H9 (cell line): ENCODE results near the gene CHRNA3. TPM values are rescaled to one million over a fixed set of nuclear protein-coding genes. Genes with fewer than 3 reads are reported as not detected.

Experiments used
- DNase-seq: peaks from one replicate; pipeline ENCODE4 v3.0.0-alpha.2; 2017
- H2AFZ ChIP-seq: one replicate; pipeline ENCODE4 v1.6.1; 2013; ENCODE audit warnings: mild to moderate bottlenecking, low read length, control low read depth, moderate library complexity
- H2AK5ac ChIP-seq: 2 replicates; pipeline ENCODE4 v1.6.1; 2013; ENCODE audit warnings: low read length, control low read depth, mixed read lengths; ENCODE audit not compliant: insufficient read length
- H2BK120ac ChIP-seq: one replicate; pipeline ENCODE4 v1.6.1; 2013; ENCODE audit warnings: low read depth, mild to moderate bottlenecking, low read length, control low read depth, inconsistent platforms; ENCODE audit not compliant: poor library complexity, severe bottlenecking
- H2BK12ac ChIP-seq: 2 replicates; pipeline ENCODE4 v1.6.1; 2013; ENCODE audit warnings: low read length, control low read depth, mixed read lengths, low read depth; ENCODE audit not compliant: insufficient read length
- H2BK15ac ChIP-seq: 2 replicates; pipeline ENCODE4 v1.6.1; 2013; ENCODE audit warnings: low read depth, low read length, control low read depth
- H2BK20ac ChIP-seq: one replicate; pipeline ENCODE4 v1.6.1; 2013; ENCODE audit warnings: low read depth, mild to moderate bottlenecking, low read length, control low read depth, inconsistent platforms; ENCODE audit not compliant: poor library complexity, severe bottlenecking
- H2BK5ac ChIP-seq: 2 replicates; pipeline ENCODE4 v1.6.1; 2013; ENCODE audit warnings: low read length, control low read depth, mixed read lengths; ENCODE audit not compliant: insufficient read length
- H3K14ac ChIP-seq: 2 replicates; pipeline ENCODE4 v1.6.1; 2013; ENCODE audit warnings: low read length, control low read depth; ENCODE audit not compliant: insufficient read depth
- H3K18ac ChIP-seq: 2 replicates; pipeline ENCODE4 v1.6.1; 2013; ENCODE audit warnings: low read depth, mild to moderate bottlenecking, mixed read lengths, low read length, control low read depth; ENCODE audit not compliant: insufficient read length
- H3K23ac ChIP-seq: 2 replicates; pipeline ENCODE4 v1.6.1; 2013; ENCODE audit warnings: low read length, control low read depth, mixed read lengths, low read depth; ENCODE audit not compliant: insufficient read length
- H3K23me2 ChIP-seq: 2 replicates; pipeline ENCODE4 v1.6.1; 2013; ENCODE audit warnings: low read depth, mild to moderate bottlenecking, mixed read lengths, low read length, control low read depth; ENCODE audit not compliant: insufficient read length, poor library complexity, severe bottlenecking
- H3K27ac ChIP-seq: 2 replicates; pipeline ENCODE4 v1.5.1; 2013; ENCODE audit warnings: low read length, control low read depth, mixed read lengths, low read depth; ENCODE audit not compliant: insufficient read length
- H3K27me3 ChIP-seq: 2 replicates; pipeline ENCODE4 v1.6.1; 2013; ENCODE audit warnings: low read length, control low read depth, inconsistent platforms; ENCODE audit not compliant: insufficient read depth
- H3K4ac ChIP-seq: 2 replicates; pipeline ENCODE4 v1.6.1; 2013; ENCODE audit warnings: low read depth, mild to moderate bottlenecking, control low read depth, inconsistent platforms, low read length, moderate library complexity
- H3K4me1 ChIP-seq: 2 replicates; pipeline ENCODE4 v1.6.1; 2013; ENCODE audit warnings: low read length, control low read depth, inconsistent platforms; ENCODE audit not compliant: insufficient read depth
- H3K4me2 ChIP-seq: 2 replicates; pipeline ENCODE4 v1.6.1; 2013; ENCODE audit warnings: low read length, control low read depth, mixed read lengths; ENCODE audit not compliant: insufficient read length, insufficient read depth
- H3K56ac ChIP-seq: 2 replicates; pipeline ENCODE4 v1.6.1; 2013; ENCODE audit warnings: low read depth, mild to moderate bottlenecking, mixed read lengths, low read length, control low read depth; ENCODE audit not compliant: insufficient read length
- H3K79me1 ChIP-seq: 2 replicates; pipeline ENCODE4 v1.6.1; 2013; ENCODE audit warnings: low read depth, mild to moderate bottlenecking, moderate library complexity, low read length, control low read depth, inconsistent platforms; ENCODE audit not compliant: insufficient read depth, poor library complexity, severe bottlenecking
- H3K79me2 ChIP-seq: 2 replicates; pipeline ENCODE4 v1.6.1; 2013; ENCODE audit warnings: low read length, control low read depth, inconsistent platforms; ENCODE audit not compliant: insufficient read depth
- H3K9ac ChIP-seq: 2 replicates; pipeline ENCODE4 v1.6.1; 2013; ENCODE audit warnings: low read length, control low read depth, mixed read lengths; ENCODE audit not compliant: insufficient read length; ENCODE audit errors: extremely low read depth
- H3K9me3 ChIP-seq: one replicate; pipeline ENCODE4 v1.6.1; 2013; ENCODE audit warnings: low read depth, low read length, inconsistent platforms; ENCODE audit not compliant: control insufficient read depth
- H3T11ph ChIP-seq: one replicate; pipeline ENCODE4 v1.6.1; 2013; ENCODE audit warnings: mild to moderate bottlenecking, low read length, control low read depth, inconsistent platforms
- H4K20me1 ChIP-seq: one replicate; pipeline ENCODE4 v1.6.1; 2013; ENCODE audit not compliant: control insufficient read depth, insufficient read length, insufficient read depth
- H4K5ac ChIP-seq: 2 replicates; pipeline ENCODE4 v1.6.1; 2013; ENCODE audit warnings: low read depth, mild to moderate bottlenecking, mixed read lengths, low read length, control low read depth; ENCODE audit not compliant: insufficient read length
- H4K8ac ChIP-seq: replicated peaks from 2 replicates; pipeline ENCODE4 v1.6.1; 2013; ENCODE audit warnings: low read length, control low read depth, mixed read lengths, low read depth; ENCODE audit not compliant: insufficient read length
- H4K91ac ChIP-seq: 2 replicates; pipeline ENCODE4 v1.6.1; 2013; ENCODE audit warnings: low read depth, mild to moderate bottlenecking, moderate library complexity, mixed read lengths, low read length, control low read depth; ENCODE audit not compliant: insufficient read length
- H3K27ac Mint-ChIP-seq, 3 experiments: 2 replicates in 2 of 3; 3 replicates in 1 of 3; pipeline ENCODE4 v1.8.0; 2020 to 2021; ENCODE audit warnings: mixed read lengths in 3 of 3, mild to moderate bottlenecking in 1 of 3, moderate library complexity in 1 of 3
- H3K27me3 Mint-ChIP-seq: 2 replicates; pipeline ENCODE4 v1.8.0; 2021; ENCODE audit warnings: low read depth, mild to moderate bottlenecking, moderate library complexity, mixed read lengths
- H3K36me3 Mint-ChIP-seq, 3 experiments: 2 replicates in 2 of 3; 3 replicates in 1 of 3; pipeline ENCODE4 v1.8.0; 2020 to 2021; ENCODE audit warnings: low read depth in 3 of 3, mixed read lengths in 3 of 3; ENCODE audit not compliant: insufficient read depth in 1 of 3
- H3K4me1 Mint-ChIP-seq, 2 experiments: 2 replicates each; pipeline ENCODE4 v1.8.0; 2020; ENCODE audit warnings: mixed read lengths in 2 of 2
- H3K4me3 Mint-ChIP-seq, 2 experiments: 2 replicates in 1 of 2; 3 replicates in 1 of 2; pipeline ENCODE4 v1.8.0; 2020 to 2021; ENCODE audit warnings: mild to moderate bottlenecking in 2 of 2, mixed read lengths in 2 of 2, moderate library complexity in 1 of 2
- H3K9me3 Mint-ChIP-seq, 2 experiments: 2 replicates in 1 of 2; 3 replicates in 1 of 2; pipeline ENCODE4 v1.8.0; 2020; ENCODE audit warnings: mild to moderate bottlenecking in 2 of 2, mixed read lengths in 2 of 2, moderate library complexity in 1 of 2
- CTCF ChIP-seq: fragments of 200-600 bp; sonication (generic); conservative IDR thresholded peaks from 3 replicates; pipeline ENCODE4 v1.8.0; 2021; ENCODE audit warnings: antibody characterized with exemption, mild to moderate bottlenecking
- WGBS: extraction: QIAGEN DNeasy Blood & Tissue Kit; methylation state at CpG from one replicate; pipeline ENCODE4 v1.1.7; 2013; ENCODE audit warnings: missing lambda C conversion rate, low lambda C conversion rate, mixed read lengths; ENCODE audit not compliant: insufficient read length; ENCODE audit errors: extremely low coverage; 5-methylcytosine and 5-hydroxymethylcytosine counted together
- total RNA-seq: library from RNA; stranded (reverse); gene quantifications from 2 replicates; pipeline ENCODE4 v1.2.1, GENCODE V29; 2021

CHRNA3 gene
- total RNA-seq, 1 experiment from 2014 or later = 0.81 TPM

DNA sequence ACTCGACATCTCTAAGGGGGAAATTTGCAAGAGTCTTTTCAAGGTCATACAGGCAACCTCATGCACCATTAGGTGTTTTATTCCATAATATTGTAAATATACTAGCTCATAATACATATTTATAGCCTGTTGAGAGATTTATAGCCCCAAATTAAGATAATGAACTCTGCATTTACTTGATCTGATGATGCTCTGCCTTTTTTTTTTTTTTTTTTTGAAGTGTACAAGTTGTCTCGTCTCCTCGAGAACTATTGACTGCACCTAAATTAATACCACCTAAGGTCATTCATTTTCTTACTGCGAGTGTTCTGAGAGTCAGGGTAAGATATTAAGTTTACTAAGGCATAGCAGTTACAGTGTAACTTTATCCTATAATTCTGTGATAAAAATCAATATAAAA is 49.4 kb downstream of the CHRNA3 start:
- Histone ChIP-seq H4K8ac (no peak overlapping the region), H3K79me2 (peaks cover 3% of the 10 kb centered on the region; the same call in 1 of the 2 replicates), H3K4me2 (no peak overlapping the region), H2BK120ac (no peak overlapping the region), H2AK5ac (no peak overlapping the region), H2BK12ac (no peak overlapping the region), H4K20me1 (no peaks in the 10 kb centered on the region), H2BK15ac (no peak overlapping the region), H3K23ac (no peak overlapping the region), H3K4ac (no peak overlapping the region), H2AFZ (no peak overlapping the region), H4K5ac (no peak overlapping the region), H3K9me3 (no peaks in the 10 kb centered on the region), H3K23me2 (peaks cover under 1% of the 10 kb centered on the region), H4K91ac (no peak overlapping the region), H3K27ac (no peak overlapping the region), H3K14ac (no peak overlapping the region), H3T11ph (no peak overlapping the region), H3K4me1 (no peaks in the 10 kb centered on the region), H3K18ac (no peak overlapping the region), H3K56ac (no peak overlapping the region), H3K79me1 (peaks cover 3% of the 10 kb centered on the region), H3K9ac (no peak overlapping the region), H3K27me3 (no peaks in the 10 kb centered on the region), H2BK5ac (no peak overlapping the region), H2BK20ac (no peak overlapping the region)
- Mint-ChIP-seq H3K9me3 (no peaks in the 10 kb centered on the region), H3K4me3 (no peak overlapping the region), H3K36me3 (peaks cover 0 to 3% (median 1%) of the 10 kb centered on the region in 3 experiments; a peak in 3 of 7 replicates), H3K27ac (no peak overlapping the region), H3K4me1 (peaks cover 10 to 16% of the 10 kb centered on the region in 2 experiments), H3K27me3 (no peaks in the 10 kb centered on the region)
- no peak for TF ChIP-seq CTCF
- WGBS = no CpG with 5 or more reads among the region's 4 CpGs
- DNase-seq = no peak
